Measurements from ENCODE around the gene AURKAIP1.

GRCh38 chr1:1411626-1412025 is 36.6 kb upstream of the AURKAIP1 start:
- TF ChIP-seq POLR2A (IDR thresholded peaks at IDR 0.05; ENCODE audit: low read depth) = no peak
- TF ChIP-seq CTCF (IDR thresholded peaks at IDR 0.05) = no peak
- TF ChIP-seq EP300 (IDR thresholded peaks at IDR 0.05) = no peak
- no peak for TF ChIP-seq POLR2AphosphoS5 (IDR thresholded peaks at IDR 0.05)
